WTC11 (cell line): Measurements from ENCODE around the gene PARD3B. TPM values are rescaled to one million over a fixed set of nuclear protein-coding genes. Genes with fewer than 3 reads are reported as not detected.

ENCODE experiments used
- ATAC-seq: fragments of 200-7000 bp; cut with Tn5 transposase; 2 replicates; pipeline ENCODE4 v1.10.0; 2021; ENCODE audit warnings: mild to moderate bottlenecking, moderate library complexity
- CTCF ChIA-PET: fragments of 300-600 bp; sonication (Branson Sonifier 250); formaldehyde crosslinking; loops from one replicate; lab custom pipeline; 2021; ENCODE audit warnings: antibody characterized with exemption; lab: Charles Lee
- POLR2A ChIA-PET: fragments of 350-600 bp; sonication (Branson Sonifier 250); formaldehyde crosslinking; loops from one replicate; lab custom pipeline; 2021; ENCODE audit warnings: antibody characterized with exemption; lab: Charles Lee
- DNase-seq: peaks from one replicate; pipeline ENCODE4 v3.0.0; 2021; ENCODE audit warnings: low spot score
- H3K27ac Mint-ChIP-seq: 2 replicates; pipeline ENCODE4 v1.8.0; 2021; ENCODE audit warnings: mixed read lengths
- H3K27me3 Mint-ChIP-seq: 2 replicates; pipeline ENCODE4 v1.8.0; 2021; ENCODE audit warnings: low read depth, mild to moderate bottlenecking, moderate library complexity, mixed read lengths
- H3K36me3 Mint-ChIP-seq: 2 replicates; pipeline ENCODE4 v1.8.0; 2021; ENCODE audit warnings: mixed read lengths
- H3K4me1 Mint-ChIP-seq: 2 replicates; pipeline ENCODE4 v1.8.0; 2022; ENCODE audit warnings: mixed read lengths
- H3K4me3 Mint-ChIP-seq: 2 replicates; pipeline ENCODE4 v1.8.0; 2021; ENCODE audit warnings: mild to moderate bottlenecking, moderate library complexity, mixed read lengths
- H3K9me3 Mint-ChIP-seq: 2 replicates; pipeline ENCODE4 v1.8.0; 2021; ENCODE audit warnings: mixed read lengths
- CREM ChIP-seq: sonication (generic); formaldehyde crosslinking; IDR thresholded peaks from 2 replicates; pipeline ENCODE4 v1.8.1; 2022; ENCODE audit warnings: mild to moderate bottlenecking, missing genetic modification reagents, moderate library complexity
- ELF4 ChIP-seq: sonication (generic); formaldehyde crosslinking; IDR thresholded peaks from 2 replicates; pipeline ENCODE4 v1.8.1; 2022; ENCODE audit warnings: low read depth, mild to moderate bottlenecking, moderate library complexity, missing genetic modification reagents
- ESRRA ChIP-seq: sonication (generic); formaldehyde crosslinking; IDR thresholded peaks from 2 replicates; pipeline ENCODE4 v1.8.1; 2022; ENCODE audit warnings: mild to moderate bottlenecking, missing genetic modification reagents, borderline replicate concordance
- FOXJ3 ChIP-seq: sonication (generic); formaldehyde crosslinking; IDR thresholded peaks from 2 replicates; pipeline ENCODE4 v1.9.0; 2021; ENCODE audit warnings: missing genetic modification reagents, mild to moderate bottlenecking, borderline replicate concordance
- FOXP1 ChIP-seq: sonication (generic); formaldehyde crosslinking; IDR thresholded peaks from 2 replicates; pipeline ENCODE4 v1.8.0; 2022; ENCODE audit warnings: missing genetic modification reagents, mild to moderate bottlenecking, moderate library complexity, borderline replicate concordance
- GABPB1 ChIP-seq: sonication (generic); formaldehyde crosslinking; IDR thresholded peaks from 2 replicates; pipeline ENCODE4 v1.8.1; 2023; ENCODE audit warnings: mild to moderate bottlenecking, missing genetic modification reagents
- GRHL2 ChIP-seq: fragments of 250-450 bp; sonication (Bioruptor Pico); IDR thresholded peaks from 2 replicates; pipeline ENCODE4 v1.8.0; 2022; ENCODE audit warnings: mild to moderate bottlenecking, moderate library complexity; ENCODE audit not compliant: insufficient replicate concordance, severe bottlenecking
- KAT7 ChIP-seq: sonication (generic); formaldehyde crosslinking; IDR thresholded peaks from 2 replicates; pipeline ENCODE4 v1.8.1; 2023; ENCODE audit warnings: missing genetic modification reagents, mild to moderate bottlenecking, borderline replicate concordance
- MXD4 ChIP-seq: fragments of 250-450 bp; sonication (Bioruptor Pico); IDR thresholded peaks from 2 replicates; pipeline ENCODE4 v1.8.0; 2021; ENCODE audit warnings: mild to moderate bottlenecking, moderate library complexity, borderline replicate concordance
- NR2C2 ChIP-seq: sonication (generic); formaldehyde crosslinking; IDR thresholded peaks from 2 replicates; pipeline ENCODE4 v1.8.0; 2022; ENCODE audit warnings: mild to moderate bottlenecking, missing genetic modification reagents
- RORB ChIP-seq: fragments of 250-450 bp; sonication (Bioruptor Pico); IDR thresholded peaks from 2 replicates; pipeline ENCODE4 v1.9.0; 2021; ENCODE audit warnings: mild to moderate bottlenecking
- TCF7 ChIP-seq: sonication (generic); formaldehyde crosslinking; IDR thresholded peaks from 2 replicates; pipeline ENCODE4 v1.8.0; 2022; ENCODE audit warnings: mild to moderate bottlenecking, low read depth, missing genetic modification reagents, moderate library complexity
- TEAD1 ChIP-seq: sonication (generic); formaldehyde crosslinking; IDR thresholded peaks from 2 replicates; pipeline ENCODE4 v1.8.0; 2022; ENCODE audit warnings: mild to moderate bottlenecking, missing genetic modification reagents
- TEAD4 ChIP-seq: sonication (generic); formaldehyde crosslinking; IDR thresholded peaks from 2 replicates; pipeline ENCODE4 v1.8.0; 2022; ENCODE audit warnings: mild to moderate bottlenecking, missing genetic modification reagents
- ZNF121 ChIP-seq: sonication (generic); formaldehyde crosslinking; IDR thresholded peaks from 2 replicates; pipeline ENCODE4 v1.8.0; 2023; ENCODE audit warnings: missing genetic modification reagents
- total RNA-seq: library from RNA; stranded (reverse); gene quantifications from 3 replicates; pipeline ENCODE4 v1.2.3, GENCODE V29; 2021
- TF ChIP-seq, protein P1 (sequence below): sonication (generic); formaldehyde crosslinking; IDR thresholded peaks from 2 replicates; pipeline ENCODE4 v1.8.1; 2023; ENCODE audit warnings: mild to moderate bottlenecking, missing genetic modification reagents
- TF ChIP-seq, protein P2 (sequence below): fragments of 250-450 bp; sonication (Bioruptor Pico); IDR thresholded peaks from 2 replicates; pipeline ENCODE4 v1.9.0; 2021; ENCODE audit warnings: mild to moderate bottlenecking
- TF ChIP-seq, protein P3 (sequence below): sonication (generic); formaldehyde crosslinking; IDR thresholded peaks from 2 replicates; pipeline ENCODE4 v1.8.1; 2023; ENCODE audit warnings: mild to moderate bottlenecking, missing genetic modification reagents, borderline replicate concordance
- TF ChIP-seq, protein P4 (sequence below): sonication (generic); formaldehyde crosslinking; IDR thresholded peaks from 2 replicates; pipeline ENCODE4 v1.8.0; 2023; ENCODE audit warnings: missing genetic modification reagents
- TF ChIP-seq, protein P5 (sequence below): sonication (generic); formaldehyde crosslinking; IDR thresholded peaks from 2 replicates; pipeline ENCODE4 v1.8.1; 2022; ENCODE audit warnings: low read depth, mild to moderate bottlenecking, moderate library complexity, missing genetic modification reagents, borderline replicate concordance
- TF ChIP-seq, protein P6 (sequence below): sonication (generic); formaldehyde crosslinking; IDR thresholded peaks from 2 replicates; pipeline ENCODE4 v1.8.0; 2023; ENCODE audit warnings: mild to moderate bottlenecking, missing genetic modification reagents

PARD3B gene
- total RNA-seq, 1 experiment from 2014 or later, result 5.6 TPM

DNA sequence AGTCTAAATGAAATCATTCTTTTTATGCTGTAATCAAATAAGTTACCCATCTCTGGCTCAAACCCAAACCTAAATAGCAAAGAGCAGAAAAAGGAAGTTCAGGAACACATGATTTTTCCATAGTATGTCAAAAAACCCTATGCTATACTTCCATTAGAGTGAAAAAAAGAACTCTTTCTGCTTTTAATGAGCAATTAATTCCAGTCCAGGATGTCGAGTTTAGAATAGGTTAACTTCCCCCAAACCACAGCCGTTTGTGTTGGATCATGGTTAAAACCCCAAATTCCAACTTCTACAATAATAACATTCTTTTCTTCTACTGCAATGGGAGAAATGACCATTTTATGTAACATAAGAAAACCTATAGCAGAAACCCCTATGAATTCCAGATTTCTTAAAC, 965.9 kb downstream of the PARD3B start:
- DNase-seq, result no peak
- ChIA-PET CTCF (no interaction called here), POLR2A (no interaction called here)
- Mint-ChIP-seq H3K9me3 (peaks cover 6% of the 10 kb centered on the region), H3K27ac (no peak overlapping the region), H3K4me1 (peaks cover 8% of the 10 kb centered on the region), H3K4me3 (no peak overlapping the region), H3K27me3 (no peaks in the 10 kb centered on the region), H3K36me3 (no peaks in the 10 kb centered on the region)
- TF ChIP-seq ELF4 (CRISPR knock-in tag), result no peak
- TF ChIP-seq GRHL2 (CRISPR knock-in tag), result no peak
- no peak for TF ChIP-seq CREM (CRISPR knock-in tag)
- TF ChIP-seq, protein P1, sequence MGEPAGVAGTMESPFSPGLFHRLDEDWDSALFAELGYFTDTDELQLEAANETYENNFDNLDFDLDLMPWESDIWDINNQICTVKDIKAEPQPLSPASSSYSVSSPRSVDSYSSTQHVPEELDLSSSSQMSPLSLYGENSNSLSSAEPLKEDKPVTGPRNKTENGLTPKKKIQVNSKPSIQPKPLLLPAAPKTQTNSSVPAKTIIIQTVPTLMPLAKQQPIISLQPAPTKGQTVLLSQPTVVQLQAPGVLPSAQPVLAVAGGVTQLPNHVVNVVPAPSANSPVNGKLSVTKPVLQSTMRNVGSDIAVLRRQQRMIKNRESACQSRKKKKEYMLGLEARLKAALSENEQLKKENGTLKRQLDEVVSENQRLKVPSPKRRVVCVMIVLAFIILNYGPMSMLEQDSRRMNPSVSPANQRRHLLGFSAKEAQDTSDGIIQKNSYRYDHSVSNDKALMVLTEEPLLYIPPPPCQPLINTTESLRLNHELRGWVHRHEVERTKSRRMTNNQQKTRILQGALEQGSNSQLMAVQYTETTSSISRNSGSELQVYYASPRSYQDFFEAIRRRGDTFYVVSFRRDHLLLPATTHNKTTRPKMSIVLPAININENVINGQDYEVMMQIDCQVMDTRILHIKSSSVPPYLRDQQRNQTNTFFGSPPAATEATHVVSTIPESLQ, result no peak
- no peak for TF ChIP-seq RORB (CRISPR knock-in tag)
- TF ChIP-seq FOXJ3 (CRISPR knock-in tag), result no peak
- no peak for TF ChIP-seq NR2C2 (CRISPR knock-in tag)
- TF ChIP-seq KAT7 (CRISPR knock-in tag), result no peak
- TF ChIP-seq, protein P2, sequence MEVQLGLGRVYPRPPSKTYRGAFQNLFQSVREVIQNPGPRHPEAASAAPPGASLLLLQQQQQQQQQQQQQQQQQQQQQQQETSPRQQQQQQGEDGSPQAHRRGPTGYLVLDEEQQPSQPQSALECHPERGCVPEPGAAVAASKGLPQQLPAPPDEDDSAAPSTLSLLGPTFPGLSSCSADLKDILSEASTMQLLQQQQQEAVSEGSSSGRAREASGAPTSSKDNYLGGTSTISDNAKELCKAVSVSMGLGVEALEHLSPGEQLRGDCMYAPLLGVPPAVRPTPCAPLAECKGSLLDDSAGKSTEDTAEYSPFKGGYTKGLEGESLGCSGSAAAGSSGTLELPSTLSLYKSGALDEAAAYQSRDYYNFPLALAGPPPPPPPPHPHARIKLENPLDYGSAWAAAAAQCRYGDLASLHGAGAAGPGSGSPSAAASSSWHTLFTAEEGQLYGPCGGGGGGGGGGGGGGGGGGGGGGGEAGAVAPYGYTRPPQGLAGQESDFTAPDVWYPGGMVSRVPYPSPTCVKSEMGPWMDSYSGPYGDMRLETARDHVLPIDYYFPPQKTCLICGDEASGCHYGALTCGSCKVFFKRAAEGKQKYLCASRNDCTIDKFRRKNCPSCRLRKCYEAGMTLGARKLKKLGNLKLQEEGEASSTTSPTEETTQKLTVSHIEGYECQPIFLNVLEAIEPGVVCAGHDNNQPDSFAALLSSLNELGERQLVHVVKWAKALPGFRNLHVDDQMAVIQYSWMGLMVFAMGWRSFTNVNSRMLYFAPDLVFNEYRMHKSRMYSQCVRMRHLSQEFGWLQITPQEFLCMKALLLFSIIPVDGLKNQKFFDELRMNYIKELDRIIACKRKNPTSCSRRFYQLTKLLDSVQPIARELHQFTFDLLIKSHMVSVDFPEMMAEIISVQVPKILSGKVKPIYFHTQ (CRISPR knock-in tag), result no peak
- no peak for TF ChIP-seq MXD4 (CRISPR knock-in tag)
- TF ChIP-seq, protein P3, sequence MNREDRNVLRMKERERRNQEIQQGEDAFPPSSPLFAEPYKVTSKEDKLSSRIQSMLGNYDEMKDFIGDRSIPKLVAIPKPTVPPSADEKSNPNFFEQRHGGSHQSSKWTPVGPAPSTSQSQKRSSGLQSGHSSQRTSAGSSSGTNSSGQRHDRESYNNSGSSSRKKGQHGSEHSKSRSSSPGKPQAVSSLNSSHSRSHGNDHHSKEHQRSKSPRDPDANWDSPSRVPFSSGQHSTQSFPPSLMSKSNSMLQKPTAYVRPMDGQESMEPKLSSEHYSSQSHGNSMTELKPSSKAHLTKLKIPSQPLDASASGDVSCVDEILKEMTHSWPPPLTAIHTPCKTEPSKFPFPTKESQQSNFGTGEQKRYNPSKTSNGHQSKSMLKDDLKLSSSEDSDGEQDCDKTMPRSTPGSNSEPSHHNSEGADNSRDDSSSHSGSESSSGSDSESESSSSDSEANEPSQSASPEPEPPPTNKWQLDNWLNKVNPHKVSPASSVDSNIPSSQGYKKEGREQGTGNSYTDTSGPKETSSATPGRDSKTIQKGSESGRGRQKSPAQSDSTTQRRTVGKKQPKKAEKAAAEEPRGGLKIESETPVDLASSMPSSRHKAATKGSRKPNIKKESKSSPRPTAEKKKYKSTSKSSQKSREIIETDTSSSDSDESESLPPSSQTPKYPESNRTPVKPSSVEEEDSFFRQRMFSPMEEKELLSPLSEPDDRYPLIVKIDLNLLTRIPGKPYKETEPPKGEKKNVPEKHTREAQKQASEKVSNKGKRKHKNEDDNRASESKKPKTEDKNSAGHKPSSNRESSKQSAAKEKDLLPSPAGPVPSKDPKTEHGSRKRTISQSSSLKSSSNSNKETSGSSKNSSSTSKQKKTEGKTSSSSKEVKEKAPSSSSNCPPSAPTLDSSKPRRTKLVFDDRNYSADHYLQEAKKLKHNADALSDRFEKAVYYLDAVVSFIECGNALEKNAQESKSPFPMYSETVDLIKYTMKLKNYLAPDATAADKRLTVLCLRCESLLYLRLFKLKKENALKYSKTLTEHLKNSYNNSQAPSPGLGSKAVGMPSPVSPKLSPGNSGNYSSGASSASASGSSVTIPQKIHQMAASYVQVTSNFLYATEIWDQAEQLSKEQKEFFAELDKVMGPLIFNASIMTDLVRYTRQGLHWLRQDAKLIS (CRISPR knock-in tag), result no peak
- TF ChIP-seq FOXP1 (CRISPR knock-in tag), result no peak
- ATAC-seq, result no peak

DNA sequence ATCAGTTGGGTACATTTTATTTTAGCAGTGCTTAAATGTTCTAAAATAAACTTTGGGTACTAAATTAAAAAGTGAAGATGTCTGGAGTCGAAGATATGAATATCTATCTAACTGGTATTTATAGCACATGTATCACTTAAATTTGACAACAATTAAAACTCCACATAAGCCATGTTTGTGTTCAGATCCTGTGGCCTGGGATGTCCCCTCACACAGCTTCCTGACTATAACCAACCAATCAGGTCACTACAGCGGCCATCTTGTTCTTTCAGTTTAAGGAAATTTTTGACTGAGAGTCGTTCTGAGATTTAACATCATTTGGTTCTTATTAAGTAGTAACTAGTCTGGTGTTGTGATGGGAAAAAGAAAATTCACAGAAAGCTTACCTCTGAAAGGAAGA, 966.4 kb downstream of the PARD3B start:
- H3K36me3 Mint-ChIP-seq, result no peaks in the 10 kb centered on the region
- ChIA-PET CTCF (no interaction called here), POLR2A (interaction anchor here (0.5 kb wide), 1 partner anchor 15 kb away, joined by 3 read pairs; no protein-coding TSS in a partner anchor)
- H3K4me1 Mint-ChIP-seq, result peaks cover 8% of the 10 kb centered on the region
- DNase-seq, result no peak
- ATAC-seq, result no peak
- H3K27me3 Mint-ChIP-seq, result no peaks in the 10 kb centered on the region
- peaks cover 3% of the 10 kb centered on the region; the same call in 1 of the 2 replicates for H3K9me3 Mint-ChIP-seq
- no peak overlapping the region for H3K4me3 Mint-ChIP-seq
- no peak overlapping the region for H3K27ac Mint-ChIP-seq
- TF ChIP-seq, protein P4, sequence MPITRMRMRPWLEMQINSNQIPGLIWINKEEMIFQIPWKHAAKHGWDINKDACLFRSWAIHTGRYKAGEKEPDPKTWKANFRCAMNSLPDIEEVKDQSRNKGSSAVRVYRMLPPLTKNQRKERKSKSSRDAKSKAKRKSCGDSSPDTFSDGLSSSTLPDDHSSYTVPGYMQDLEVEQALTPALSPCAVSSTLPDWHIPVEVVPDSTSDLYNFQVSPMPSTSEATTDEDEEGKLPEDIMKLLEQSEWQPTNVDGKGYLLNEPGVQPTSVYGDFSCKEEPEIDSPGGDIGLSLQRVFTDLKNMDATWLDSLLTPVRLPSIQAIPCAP (CRISPR knock-in tag), result no peak
- TF ChIP-seq ZNF121 (CRISPR knock-in tag), result no peak
- TF ChIP-seq RORB (CRISPR knock-in tag), result no peak
- no peak for TF ChIP-seq CREM (CRISPR knock-in tag)
- TF ChIP-seq, protein P5, sequence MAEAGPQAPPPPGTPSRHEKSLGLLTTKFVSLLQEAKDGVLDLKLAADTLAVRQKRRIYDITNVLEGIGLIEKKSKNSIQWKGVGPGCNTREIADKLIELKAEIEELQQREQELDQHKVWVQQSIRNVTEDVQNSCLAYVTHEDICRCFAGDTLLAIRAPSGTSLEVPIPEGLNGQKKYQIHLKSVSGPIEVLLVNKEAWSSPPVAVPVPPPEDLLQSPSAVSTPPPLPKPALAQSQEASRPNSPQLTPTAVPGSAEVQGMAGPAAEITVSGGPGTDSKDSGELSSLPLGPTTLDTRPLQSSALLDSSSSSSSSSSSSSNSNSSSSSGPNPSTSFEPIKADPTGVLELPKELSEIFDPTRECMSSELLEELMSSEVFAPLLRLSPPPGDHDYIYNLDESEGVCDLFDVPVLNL, result no peak
- TF ChIP-seq ELF4 (CRISPR knock-in tag), result no peak
- no peak for TF ChIP-seq GABPB1 (CRISPR knock-in tag)
- no peak for TF ChIP-seq TCF7 (CRISPR knock-in tag)
- TF ChIP-seq TEAD1 (CRISPR knock-in tag), result no peak
- no peak for TF ChIP-seq ESRRA
- TF ChIP-seq FOXP1 (CRISPR knock-in tag), result no peak
- TF ChIP-seq TEAD4 (CRISPR knock-in tag), result no peak
- TF ChIP-seq, protein P6, sequence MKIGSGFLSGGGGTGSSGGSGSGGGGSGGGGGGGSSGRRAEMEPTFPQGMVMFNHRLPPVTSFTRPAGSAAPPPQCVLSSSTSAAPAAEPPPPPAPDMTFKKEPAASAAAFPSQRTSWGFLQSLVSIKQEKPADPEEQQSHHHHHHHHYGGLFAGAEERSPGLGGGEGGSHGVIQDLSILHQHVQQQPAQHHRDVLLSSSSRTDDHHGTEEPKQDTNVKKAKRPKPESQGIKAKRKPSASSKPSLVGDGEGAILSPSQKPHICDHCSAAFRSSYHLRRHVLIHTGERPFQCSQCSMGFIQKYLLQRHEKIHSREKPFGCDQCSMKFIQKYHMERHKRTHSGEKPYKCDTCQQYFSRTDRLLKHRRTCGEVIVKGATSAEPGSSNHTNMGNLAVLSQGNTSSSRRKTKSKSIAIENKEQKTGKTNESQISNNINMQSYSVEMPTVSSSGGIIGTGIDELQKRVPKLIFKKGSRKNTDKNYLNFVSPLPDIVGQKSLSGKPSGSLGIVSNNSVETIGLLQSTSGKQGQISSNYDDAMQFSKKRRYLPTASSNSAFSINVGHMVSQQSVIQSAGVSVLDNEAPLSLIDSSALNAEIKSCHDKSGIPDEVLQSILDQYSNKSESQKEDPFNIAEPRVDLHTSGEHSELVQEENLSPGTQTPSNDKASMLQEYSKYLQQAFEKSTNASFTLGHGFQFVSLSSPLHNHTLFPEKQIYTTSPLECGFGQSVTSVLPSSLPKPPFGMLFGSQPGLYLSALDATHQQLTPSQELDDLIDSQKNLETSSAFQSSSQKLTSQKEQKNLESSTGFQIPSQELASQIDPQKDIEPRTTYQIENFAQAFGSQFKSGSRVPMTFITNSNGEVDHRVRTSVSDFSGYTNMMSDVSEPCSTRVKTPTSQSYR (CRISPR knock-in tag), result no peak
